ENCODE data around the gene SYNDIG1. TPM values are rescaled to one million over a fixed set of nuclear protein-coding genes. Genes with fewer than 3 reads are reported as not detected.

The SYNDIG1 gene
- total RNA-seq, 1 experiment from 2014 or later = not detected

DNA sequence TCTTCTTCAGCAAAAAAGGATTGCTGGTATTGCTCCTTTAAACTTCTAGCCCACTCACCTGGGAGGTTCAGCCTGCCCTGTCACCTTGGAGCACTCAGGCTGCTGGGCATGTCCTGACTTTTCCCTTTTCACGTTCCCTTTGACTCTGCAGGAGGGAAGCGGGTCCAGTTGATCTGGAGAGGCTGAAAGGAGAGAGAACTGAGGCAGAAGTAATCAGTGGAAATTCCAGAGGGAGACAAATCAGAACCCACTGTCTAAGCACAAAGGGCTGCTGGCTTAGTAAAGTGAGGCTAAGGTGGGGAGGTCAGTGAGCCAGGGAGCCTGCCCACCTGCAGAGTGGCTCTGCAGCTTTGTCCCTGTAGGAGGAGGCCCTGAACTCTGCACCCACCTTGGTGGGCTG is 9.7 kb upstream of the SYNDIG1 start:
- Histone ChIP-seq H3K4me1 (ENCODE audit: control insufficient read depth, insufficient read depth, low read length) (no peaks in the 10 kb centered on the region), H3K36me3 (ENCODE audit: control insufficient read depth, insufficient read depth, low read length) (no peaks in the 10 kb centered on the region), H3K27me3 (ENCODE audit: control insufficient read depth, insufficient read depth, low read length) (peaks cover 11% of the 10 kb centered on the region), H3K9me3 (ENCODE audit: control insufficient read depth, insufficient read depth, low read depth, low read length) (no peaks in the 10 kb centered on the region), H3K4me3 (ENCODE audit: low read depth in 2 of 2, low read length in 2 of 2) (no peak overlapping the region), H3K27ac (ENCODE audit: low read length) (no peak overlapping the region)
- ChIA-PET CTCF (interaction anchor here (0.8 kb wide), 1 partner anchor 459 kb away, joined by 3 read pairs; no protein-coding TSS in a partner anchor), POLR2A (no interaction called here)
- no peak for ATAC-seq
- DNase-seq (ENCODE audit: low read depth, low spot score) = no peak
- in situ Hi-C loops (cut with HindIII; ENCODE audit: low pct_unique_long_range_greater_than_20kb, low sequenced_read_pairs) (no loop called here), intact Hi-C loops (cut with micrococcal nuclease; ENCODE audit: unreplicated experiment) (no loop called here)
- TF ChIP-seq SIN3A (IDR thresholded peaks at IDR 0.05; ENCODE audit: borderline replicate concordance, insufficient read depth, low read depth, low read length) = no peak
- no peak for TF ChIP-seq CTCF (IDR thresholded peaks at IDR 0.05)
- TF ChIP-seq TCF7L2 (IDR thresholded peaks at IDR 0.05; ENCODE audit: low read depth, low read length) = no peak
- TF ChIP-seq REST (IDR thresholded peaks at IDR 0.05; ENCODE audit: insufficient read depth in 1 of 2, low read depth in 2 of 2, low read length in 1 of 2) = no peak
- TF ChIP-seq POLR2AphosphoS5 (IDR thresholded peaks at IDR 0.05; ENCODE audit: low read depth, low read length) = no peak
- BruUV-seq (replicated peaks) = no TSS peak

GRCh38 chr20:24460712-24461111 is 8.7 kb upstream of the SYNDIG1 start:
- BruUV-seq (replicated peaks) = no TSS peak
- no peak overlapping the region for H3K4me3 ChIP-seq (ENCODE audit: low read depth in 2 of 2, low read length in 2 of 2)
- no peak overlapping the region for H3K27ac ChIP-seq (ENCODE audit: low read length)
- peaks cover 12% of the 10 kb centered on the region for H3K27me3 ChIP-seq (ENCODE audit: control insufficient read depth, insufficient read depth, low read length)
- TF ChIP-seq REST (IDR thresholded peaks at IDR 0.05; ENCODE audit: insufficient read depth in 1 of 2, low read depth in 2 of 2, low read length in 1 of 2) (no peak), CTCF (IDR thresholded peaks at IDR 0.05) (no peak), SIN3A (IDR thresholded peaks at IDR 0.05; ENCODE audit: borderline replicate concordance, insufficient read depth, low read depth, low read length) (no peak), POLR2AphosphoS5 (IDR thresholded peaks at IDR 0.05; ENCODE audit: low read depth, low read length) (no peak), TCF7L2 (IDR thresholded peaks at IDR 0.05; ENCODE audit: low read depth, low read length) (no peak)
- no peaks in the 10 kb centered on the region for H3K4me1 ChIP-seq (ENCODE audit: control insufficient read depth, insufficient read depth, low read length)
- in situ Hi-C loops (cut with HindIII; ENCODE audit: low pct_unique_long_range_greater_than_20kb, low sequenced_read_pairs) (no loop called here), intact Hi-C loops (cut with micrococcal nuclease; ENCODE audit: unreplicated experiment) (no loop called here)
- no peaks in the 10 kb centered on the region for H3K9me3 ChIP-seq (ENCODE audit: control insufficient read depth, insufficient read depth, low read depth, low read length)
- POLR2A ChIA-PET = no interaction called here
- no peak for ATAC-seq
- no peaks in the 10 kb centered on the region for H3K36me3 ChIP-seq (ENCODE audit: control insufficient read depth, insufficient read depth, low read length)
- CTCF ChIA-PET = no interaction called here
- no peak for DNase-seq (ENCODE audit: low read depth, low spot score)

Data from Panc1 (cell line).